H1 (cell line): ENCODE measurements around the gene ACY1. TPM values are rescaled to one million over a fixed set of nuclear protein-coding genes. Genes with fewer than 3 reads are reported as not detected.

Experiments
- BACH1 ChIP-seq: IDR thresholded peaks from 2 replicates; pipeline ENCODE4 v1.6.1; 2012; ENCODE audit warnings: low read length, improper control_type of control experiment
- CHD2 ChIP-seq: IDR thresholded peaks from 2 replicates; pipeline ENCODE4 v1.6.1; 2012; ENCODE audit warnings: low read length, improper control_type of control experiment
- MAX ChIP-seq: IDR thresholded peaks from 2 replicates; pipeline ENCODE4 v1.6.1; 2012; ENCODE audit warnings: inconsistent platforms
- RNF2 ChIP-seq: fragments of 200-900, 300-1000 bp; sonication (generic); IDR thresholded peaks from 2 replicates; pipeline ENCODE4 v1.7.1; 2016; ENCODE audit warnings: borderline replicate concordance, low read depth, mild to moderate bottlenecking, antibody characterized with exemption, low read length; ENCODE audit not compliant: poor library complexity, severe bottlenecking; ENCODE audit errors: missing control alignments
- RXRA ChIP-seq: IDR thresholded peaks from 2 replicates; pipeline ENCODE4 v1.6.1; 2011; ENCODE audit warnings: low read depth, mild to moderate bottlenecking, low read length, moderate library complexity; ENCODE audit not compliant: insufficient read depth
- SAP30 ChIP-seq: fragments of 300-600 bp; sonication (generic); IDR thresholded peaks from 2 replicates; pipeline ENCODE4 v1.7.1; 2012; ENCODE audit warnings: low read length, moderate library complexity, mild to moderate bottlenecking, inconsistent platforms; ENCODE audit not compliant: insufficient read depth, insufficient replicate concordance
- SP4 ChIP-seq: IDR thresholded peaks from 2 replicates; pipeline ENCODE4 v1.6.1; 2012; ENCODE audit warnings: low read length, inconsistent platforms
- SRF ChIP-seq: IDR thresholded peaks from 2 replicates; pipeline ENCODE4 v1.6.1; 2011; ENCODE audit warnings: mild to moderate bottlenecking, low read depth, low read length, moderate library complexity
- polyA plus RNA-seq, 7 experiments: library from polyadenylated mRNA; depleted of rRNA in 3 of 7; stranded (reverse) in 5 of 7; unstranded in 2 of 7; fragments of >200 nt in 5 of 7; fragments of 200-250 nt in 2 of 7; gene quantifications; 1 replicate in 5 of 7; 2 replicates in 1 of 7; 4 replicates in 1 of 7; pipeline versions ENCODE4 v1.2.1 to v1.2.3, GENCODE V29; 2011 to 2013; ENCODE audit warnings: missing spikeins in 2 of 7, mixed read lengths in 2 of 7
- total RNA-seq: library from RNA; stranded (reverse); fragmentation: NEBNext Ultra II Directional; extraction: Animal tissue kit (Norgen Biotek cat#: 25700); gene quantifications from 2 replicates; pipeline ENCODE4 v1.2.1, GENCODE V29; 2021
- TF ChIP-seq, protein P1 (sequence below): fragments of 300-600 bp; sonication (generic); IDR thresholded peaks from 2 replicates; pipeline ENCODE4 v1.7.1; 2012; ENCODE audit warnings: low read length, moderate library complexity, mild to moderate bottlenecking, inconsistent platforms; ENCODE audit not compliant: insufficient replicate concordance
- TF ChIP-seq, protein P2 (sequence below): IDR thresholded peaks from 2 replicates; pipeline ENCODE4 v1.6.1; 2012; ENCODE audit warnings: low read length, inconsistent platforms

ACY1 gene
- total and polyA plus RNA-seq, 2 of the 8 experiments (the other 6 are each of a cell fraction or from before 2014, with no cell fraction given) = 48.3 to 113 TPM

DNA sequence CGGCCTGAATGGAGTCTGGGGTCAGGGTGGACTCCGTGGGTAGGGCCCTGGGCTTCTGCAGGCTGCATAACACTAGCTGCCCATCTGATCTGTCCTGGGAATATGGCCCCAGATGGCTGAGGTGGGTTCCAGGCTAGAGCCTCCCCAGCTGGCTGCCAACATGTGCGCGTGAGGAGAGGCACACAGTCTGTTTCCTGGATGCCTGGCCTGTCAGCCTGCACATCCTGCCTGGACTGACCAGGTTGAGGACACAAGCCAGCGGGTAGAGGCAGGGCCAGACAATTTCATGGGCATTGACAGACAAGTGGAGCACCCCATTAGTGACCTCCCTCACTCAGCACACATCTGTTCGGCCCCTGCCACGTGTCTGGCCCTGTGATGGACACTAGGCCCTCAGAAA, 42.1 kb downstream of the ACY1 start (continued):
- TF ChIP-seq, protein P1, sequence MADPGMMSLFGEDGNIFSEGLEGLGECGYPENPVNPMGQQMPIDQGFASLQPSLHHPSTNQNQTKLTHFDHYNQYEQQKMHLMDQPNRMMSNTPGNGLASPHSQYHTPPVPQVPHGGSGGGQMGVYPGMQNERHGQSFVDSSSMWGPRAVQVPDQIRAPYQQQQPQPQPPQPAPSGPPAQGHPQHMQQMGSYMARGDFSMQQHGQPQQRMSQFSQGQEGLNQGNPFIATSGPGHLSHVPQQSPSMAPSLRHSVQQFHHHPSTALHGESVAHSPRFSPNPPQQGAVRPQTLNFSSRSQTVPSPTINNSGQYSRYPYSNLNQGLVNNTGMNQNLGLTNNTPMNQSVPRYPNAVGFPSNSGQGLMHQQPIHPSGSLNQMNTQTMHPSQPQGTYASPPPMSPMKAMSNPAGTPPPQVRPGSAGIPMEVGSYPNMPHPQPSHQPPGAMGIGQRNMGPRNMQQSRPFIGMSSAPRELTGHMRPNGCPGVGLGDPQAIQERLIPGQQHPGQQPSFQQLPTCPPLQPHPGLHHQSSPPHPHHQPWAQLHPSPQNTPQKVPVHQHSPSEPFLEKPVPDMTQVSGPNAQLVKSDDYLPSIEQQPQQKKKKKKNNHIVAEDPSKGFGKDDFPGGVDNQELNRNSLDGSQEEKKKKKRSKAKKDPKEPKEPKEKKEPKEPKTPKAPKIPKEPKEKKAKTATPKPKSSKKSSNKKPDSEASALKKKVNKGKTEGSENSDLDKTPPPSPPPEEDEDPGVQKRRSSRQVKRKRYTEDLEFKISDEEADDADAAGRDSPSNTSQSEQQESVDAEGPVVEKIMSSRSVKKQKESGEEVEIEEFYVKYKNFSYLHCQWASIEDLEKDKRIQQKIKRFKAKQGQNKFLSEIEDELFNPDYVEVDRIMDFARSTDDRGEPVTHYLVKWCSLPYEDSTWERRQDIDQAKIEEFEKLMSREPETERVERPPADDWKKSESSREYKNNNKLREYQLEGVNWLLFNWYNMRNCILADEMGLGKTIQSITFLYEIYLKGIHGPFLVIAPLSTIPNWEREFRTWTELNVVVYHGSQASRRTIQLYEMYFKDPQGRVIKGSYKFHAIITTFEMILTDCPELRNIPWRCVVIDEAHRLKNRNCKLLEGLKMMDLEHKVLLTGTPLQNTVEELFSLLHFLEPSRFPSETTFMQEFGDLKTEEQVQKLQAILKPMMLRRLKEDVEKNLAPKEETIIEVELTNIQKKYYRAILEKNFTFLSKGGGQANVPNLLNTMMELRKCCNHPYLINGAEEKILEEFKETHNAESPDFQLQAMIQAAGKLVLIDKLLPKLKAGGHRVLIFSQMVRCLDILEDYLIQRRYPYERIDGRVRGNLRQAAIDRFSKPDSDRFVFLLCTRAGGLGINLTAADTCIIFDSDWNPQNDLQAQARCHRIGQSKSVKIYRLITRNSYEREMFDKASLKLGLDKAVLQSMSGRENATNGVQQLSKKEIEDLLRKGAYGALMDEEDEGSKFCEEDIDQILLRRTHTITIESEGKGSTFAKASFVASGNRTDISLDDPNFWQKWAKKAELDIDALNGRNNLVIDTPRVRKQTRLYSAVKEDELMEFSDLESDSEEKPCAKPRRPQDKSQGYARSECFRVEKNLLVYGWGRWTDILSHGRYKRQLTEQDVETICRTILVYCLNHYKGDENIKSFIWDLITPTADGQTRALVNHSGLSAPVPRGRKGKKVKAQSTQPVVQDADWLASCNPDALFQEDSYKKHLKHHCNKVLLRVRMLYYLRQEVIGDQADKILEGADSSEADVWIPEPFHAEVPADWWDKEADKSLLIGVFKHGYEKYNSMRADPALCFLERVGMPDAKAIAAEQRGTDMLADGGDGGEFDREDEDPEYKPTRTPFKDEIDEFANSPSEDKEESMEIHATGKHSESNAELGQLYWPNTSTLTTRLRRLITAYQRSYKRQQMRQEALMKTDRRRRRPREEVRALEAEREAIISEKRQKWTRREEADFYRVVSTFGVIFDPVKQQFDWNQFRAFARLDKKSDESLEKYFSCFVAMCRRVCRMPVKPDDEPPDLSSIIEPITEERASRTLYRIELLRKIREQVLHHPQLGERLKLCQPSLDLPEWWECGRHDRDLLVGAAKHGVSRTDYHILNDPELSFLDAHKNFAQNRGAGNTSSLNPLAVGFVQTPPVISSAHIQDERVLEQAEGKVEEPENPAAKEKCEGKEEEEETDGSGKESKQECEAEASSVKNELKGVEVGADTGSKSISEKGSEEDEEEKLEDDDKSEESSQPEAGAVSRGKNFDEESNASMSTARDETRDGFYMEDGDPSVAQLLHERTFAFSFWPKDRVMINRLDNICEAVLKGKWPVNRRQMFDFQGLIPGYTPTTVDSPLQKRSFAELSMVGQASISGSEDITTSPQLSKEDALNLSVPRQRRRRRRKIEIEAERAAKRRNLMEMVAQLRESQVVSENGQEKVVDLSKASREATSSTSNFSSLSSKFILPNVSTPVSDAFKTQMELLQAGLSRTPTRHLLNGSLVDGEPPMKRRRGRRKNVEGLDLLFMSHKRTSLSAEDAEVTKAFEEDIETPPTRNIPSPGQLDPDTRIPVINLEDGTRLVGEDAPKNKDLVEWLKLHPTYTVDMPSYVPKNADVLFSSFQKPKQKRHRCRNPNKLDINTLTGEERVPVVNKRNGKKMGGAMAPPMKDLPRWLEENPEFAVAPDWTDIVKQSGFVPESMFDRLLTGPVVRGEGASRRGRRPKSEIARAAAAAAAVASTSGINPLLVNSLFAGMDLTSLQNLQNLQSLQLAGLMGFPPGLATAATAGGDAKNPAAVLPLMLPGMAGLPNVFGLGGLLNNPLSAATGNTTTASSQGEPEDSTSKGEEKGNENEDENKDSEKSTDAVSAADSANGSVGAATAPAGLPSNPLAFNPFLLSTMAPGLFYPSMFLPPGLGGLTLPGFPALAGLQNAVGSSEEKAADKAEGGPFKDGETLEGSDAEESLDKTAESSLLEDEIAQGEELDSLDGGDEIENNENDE = no peak
- TF ChIP-seq, protein P2, sequence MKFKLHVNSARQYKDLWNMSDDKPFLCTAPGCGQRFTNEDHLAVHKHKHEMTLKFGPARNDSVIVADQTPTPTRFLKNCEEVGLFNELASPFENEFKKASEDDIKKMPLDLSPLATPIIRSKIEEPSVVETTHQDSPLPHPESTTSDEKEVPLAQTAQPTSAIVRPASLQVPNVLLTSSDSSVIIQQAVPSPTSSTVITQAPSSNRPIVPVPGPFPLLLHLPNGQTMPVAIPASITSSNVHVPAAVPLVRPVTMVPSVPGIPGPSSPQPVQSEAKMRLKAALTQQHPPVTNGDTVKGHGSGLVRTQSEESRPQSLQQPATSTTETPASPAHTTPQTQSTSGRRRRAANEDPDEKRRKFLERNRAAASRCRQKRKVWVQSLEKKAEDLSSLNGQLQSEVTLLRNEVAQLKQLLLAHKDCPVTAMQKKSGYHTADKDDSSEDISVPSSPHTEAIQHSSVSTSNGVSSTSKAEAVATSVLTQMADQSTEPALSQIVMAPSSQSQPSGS = no peak
- TF ChIP-seq MAX (no peak), SRF (no peak), RXRA (no peak), SP4 (no peak), SAP30 (no peak), BACH1 (no peak), CHD2 (no peak), RNF2 (no peak)
